HG02938 (cell line): Measurements from ENCODE around the gene CCDC88C.

Source experiments
- ATAC-seq: cut with Tn5 transposase; IDR thresholded peaks from one replicate; pipeline ENCODE4 v1.9.1; 2021; ENCODE audit warnings: mild to moderate bottlenecking, moderate library complexity; ENCODE audit not compliant: unreplicated experiment

CCDC88C gene

DNA sequence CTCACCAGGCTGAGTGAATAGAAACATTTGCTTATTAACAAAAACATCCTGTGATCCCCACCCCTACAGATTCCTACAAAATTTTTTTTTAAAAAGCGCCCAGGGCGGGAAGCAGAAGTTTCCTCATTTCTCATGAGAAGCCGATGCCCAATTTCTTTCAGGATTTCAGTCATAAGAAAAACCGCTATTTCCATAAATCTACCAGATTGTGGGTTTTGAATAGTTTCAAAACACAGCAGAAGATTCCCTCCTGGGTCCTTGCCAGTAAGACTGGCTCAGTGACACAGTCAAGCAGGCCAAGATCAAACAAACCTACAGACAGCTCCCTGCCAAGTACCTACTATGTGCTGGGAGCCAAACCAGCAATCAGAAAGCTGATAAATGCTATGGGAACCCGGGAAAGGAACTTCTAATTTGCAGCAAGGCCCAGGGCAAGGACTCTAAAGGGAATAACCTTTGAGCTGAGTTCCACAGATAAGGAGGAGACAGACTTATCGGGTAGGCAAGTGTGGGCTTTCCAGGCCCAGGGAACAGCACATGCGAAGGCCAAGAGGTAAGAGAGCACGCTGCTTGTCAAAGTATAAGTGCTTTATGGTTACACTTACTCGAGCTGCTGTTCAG is 68.7 kb downstream of the CCDC88C start:
- ATAC-seq = peak; percentile 3

DNA sequence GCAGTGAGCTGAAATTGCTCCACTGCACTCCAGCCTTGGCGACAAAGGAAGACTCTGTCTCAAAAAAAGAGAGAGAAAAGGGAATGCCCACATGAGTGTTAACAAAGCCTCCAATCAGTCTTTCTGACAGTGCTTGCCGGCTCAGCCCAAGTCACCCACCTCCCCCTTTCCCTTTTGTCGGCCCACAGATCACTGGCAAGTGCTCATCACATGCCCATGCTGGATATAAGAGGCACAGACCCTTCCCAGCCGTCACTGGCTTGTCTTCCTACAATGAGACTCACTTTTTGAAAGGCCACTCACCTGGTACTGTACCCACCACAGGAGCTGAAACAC is 70.8 kb downstream of the CCDC88C start:
- no peak for ATAC-seq

GRCh38 chr14:91344096-91344495 is 73.5 kb downstream of the CCDC88C start:
- ATAC-seq = no peak

DNA sequence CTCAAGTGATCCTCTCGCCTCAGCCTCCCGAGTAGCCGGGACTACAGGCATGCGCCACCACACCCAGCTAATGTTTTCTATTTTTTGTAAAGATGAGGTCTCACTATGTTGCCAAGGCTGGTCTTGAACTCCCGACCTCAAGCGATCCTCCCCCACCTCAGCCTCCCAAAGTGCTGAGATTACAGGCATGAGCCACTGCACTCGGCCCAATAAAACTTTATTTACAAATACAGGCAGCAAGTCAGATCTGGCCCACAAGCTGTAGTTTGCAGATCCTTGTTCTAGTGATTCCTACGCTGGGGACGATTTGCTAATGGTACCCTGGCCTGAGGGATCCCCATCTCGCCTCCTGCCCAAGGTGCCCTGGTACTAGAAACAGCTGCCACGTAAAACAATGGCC is 74.6 kb downstream of the CCDC88C start:
- ATAC-seq = no peak

DNA sequence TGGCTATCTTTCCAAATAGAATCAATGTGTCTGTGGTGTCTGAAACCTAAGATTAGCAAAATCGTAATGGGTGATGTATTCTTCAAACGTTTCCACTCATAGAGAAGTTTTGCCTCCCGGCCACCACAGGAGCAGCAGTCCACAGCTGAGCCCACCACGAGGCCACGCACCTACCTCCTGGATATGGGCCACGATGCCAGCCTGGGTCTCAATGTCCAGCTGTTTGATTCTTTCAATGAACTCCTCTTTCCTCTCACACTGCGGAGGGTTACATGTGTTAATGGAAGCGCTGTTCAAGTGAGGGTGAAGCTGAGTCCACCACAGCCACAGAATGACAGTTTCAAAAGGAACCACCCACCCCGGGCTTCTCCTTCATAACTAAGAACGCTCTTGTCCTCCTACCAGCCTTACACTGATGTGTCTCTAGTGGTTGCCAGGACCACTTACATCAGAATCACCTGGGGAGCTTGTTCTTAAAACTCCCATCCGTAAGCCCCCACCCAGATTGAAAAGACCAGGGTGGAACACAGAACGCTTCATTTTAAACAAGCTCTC is 75.3 kb downstream of the CCDC88C start:
- ATAC-seq = no peak

- no peak for ATAC-seq
Observed at GRCh38 chr14:91341751-91342154, 75.9 kb downstream of the CCDC88C start.

DNA sequence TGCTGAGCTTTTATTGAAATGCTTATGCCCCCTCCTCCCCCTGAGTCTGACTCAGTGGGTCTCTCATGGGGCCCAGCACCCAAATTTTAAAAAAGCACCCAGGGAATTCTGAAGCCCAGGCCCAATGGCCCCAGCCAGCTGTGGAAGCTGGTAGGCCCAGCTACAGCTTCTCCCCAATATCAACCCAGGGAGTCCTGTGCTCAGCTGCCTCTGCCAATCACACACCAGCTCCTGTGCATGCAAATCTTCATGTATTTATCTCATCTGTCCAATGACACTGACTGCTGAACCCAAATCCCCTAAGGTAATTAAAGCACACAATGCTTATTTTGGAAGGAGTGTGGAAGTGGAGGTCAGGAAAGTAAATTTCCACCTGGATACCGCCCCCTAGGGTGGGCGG is 76.3 kb downstream of the CCDC88C start:
- no peak for ATAC-seq

GRCh38 chr14:91339671-91340369 is 77.8 kb downstream of the CCDC88C start:
- ATAC-seq = no peak

GRCh38 chr14:91339076-91339475 is 78.5 kb downstream of the CCDC88C start:
- no peak for ATAC-seq

GRCh38 chr14:91338379-91338778 is 79.2 kb downstream of the CCDC88C start:
- no peak for ATAC-seq

DNA sequence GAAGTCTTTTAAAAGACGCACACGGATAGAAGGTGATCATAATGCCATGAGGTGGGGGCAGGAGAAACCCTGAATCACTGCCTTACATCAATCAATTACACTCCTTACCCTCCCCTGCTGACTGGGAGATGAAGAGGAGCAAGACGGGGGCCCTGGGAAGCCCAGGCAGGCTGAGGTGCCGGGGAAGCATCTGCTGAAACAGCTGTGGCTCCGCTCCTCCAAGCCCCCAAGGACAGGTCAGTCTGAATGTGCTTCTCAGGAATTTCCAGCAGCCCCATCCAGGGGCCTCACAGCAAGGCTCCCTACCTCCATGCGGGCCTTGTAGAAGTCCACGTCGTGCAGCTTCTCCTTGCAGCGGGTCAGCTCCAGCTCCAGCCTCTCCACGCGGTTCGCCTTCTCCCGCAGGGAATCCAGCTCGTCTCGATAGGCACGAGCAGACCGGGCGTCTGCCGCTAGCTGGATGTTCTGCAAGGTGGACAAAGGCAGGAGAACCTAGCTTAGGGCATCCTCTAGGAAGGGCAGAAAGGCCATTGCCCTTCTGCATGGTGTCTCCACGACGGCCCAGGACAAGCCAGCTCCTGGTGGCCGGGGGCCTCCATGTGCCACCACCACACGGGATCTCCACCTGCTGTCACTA is 79.8 kb downstream of the CCDC88C start:
- no peak for ATAC-seq

- ATAC-seq = no peak
Observed at GRCh38 chr14:91336093-91336450, 81.5 kb downstream of the CCDC88C start.

DNA sequence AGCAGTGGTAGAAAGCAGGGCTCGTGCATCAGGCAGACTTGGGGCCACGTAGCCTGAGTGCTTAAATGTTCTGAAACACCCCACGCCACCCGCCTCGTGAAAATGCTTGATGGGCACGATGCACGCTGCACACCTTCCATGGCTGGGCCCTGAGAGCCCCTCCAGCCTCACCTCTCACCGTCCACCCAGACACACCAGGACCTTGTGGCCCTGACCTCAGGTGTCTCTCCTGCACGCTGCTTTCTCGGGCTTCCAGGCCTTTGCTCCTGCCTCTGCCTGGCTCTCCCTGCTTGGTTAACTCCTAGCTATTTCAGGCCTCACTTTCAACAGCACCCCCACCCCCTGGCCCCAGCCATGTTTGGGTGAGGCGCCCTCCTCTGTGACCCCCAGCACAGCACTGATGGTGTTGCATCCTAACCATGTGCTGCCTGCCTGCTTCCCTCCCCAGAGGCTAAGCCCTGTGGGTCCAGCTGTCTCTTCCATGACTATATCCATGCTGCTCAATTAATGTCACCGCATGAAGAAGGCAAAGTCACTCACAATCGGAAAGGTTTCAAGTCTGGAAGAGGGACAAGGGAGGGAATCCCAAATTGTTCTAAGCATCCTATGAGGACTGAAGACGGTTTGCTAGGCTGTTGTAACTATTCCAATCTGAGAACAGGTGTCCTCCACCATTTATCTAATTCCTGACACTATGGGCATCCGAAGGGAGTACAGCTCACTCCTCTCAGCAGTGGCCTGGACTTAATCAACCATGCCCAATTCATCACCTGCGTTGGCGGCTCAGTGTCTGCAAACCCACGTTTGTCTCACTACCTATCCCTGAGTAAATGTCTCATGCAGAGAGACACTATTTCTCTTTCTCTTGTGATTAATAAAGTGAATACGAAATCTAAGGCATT is 82.2 kb downstream of the CCDC88C start:
- no peak for ATAC-seq

GRCh38 chr14:91333650-91334039 is 84.0 kb downstream of the CCDC88C start:
- peak; percentile 66 for ATAC-seq

DNA sequence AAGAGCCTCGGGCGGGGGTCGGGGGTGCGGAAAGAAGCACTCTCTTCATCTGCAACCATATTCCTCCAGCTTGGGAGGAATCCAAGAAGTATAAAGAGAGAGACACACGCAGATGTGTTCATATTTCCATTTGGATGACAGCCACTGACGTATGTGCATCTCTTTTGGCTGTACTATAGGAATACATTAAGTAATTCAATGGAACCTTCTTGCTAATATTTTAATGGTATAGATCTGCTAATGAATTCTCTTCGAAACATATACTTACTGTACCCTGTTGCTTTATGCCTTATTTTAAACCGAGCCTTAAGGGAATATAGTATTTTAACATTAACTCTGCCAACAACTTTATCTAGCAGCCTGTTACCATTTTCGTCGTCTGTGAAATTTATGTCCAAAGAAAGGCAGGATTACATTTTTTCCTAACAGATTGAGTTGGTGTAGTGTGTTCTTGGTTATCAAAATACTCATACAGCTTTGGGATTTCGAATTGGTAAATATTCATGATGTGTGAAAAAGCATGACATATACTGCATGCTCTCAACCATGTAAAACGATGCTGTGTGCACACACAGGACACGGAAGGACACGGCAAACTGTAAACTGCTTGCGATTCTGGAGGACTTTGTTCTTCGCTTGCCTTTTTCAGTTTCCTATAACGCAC is 84.5 kb downstream of the CCDC88C start:
- no peak for ATAC-seq

GRCh38 chr14:91332171-91332985 is 85.2 kb downstream of the CCDC88C start:
- ATAC-seq = no peak

DNA sequence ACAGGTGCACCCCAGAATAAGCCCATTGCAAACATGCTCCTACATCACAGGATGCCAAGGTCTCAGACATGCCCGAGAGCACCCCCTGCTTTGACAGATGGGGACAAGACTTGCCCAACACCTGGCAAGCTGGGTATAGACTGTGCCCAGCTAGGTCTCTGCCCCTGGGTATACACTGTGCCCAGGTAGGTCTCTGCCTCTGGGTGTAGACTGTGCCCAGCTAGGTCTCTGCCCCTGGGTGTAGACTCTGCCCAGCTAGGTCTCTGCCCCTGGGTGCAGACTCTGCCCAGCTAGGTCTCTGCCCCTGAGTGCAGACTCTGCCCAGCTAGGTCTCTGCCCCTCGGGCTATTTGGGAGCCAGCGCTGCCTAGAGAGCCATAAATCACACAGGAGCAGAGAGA is 85.9 kb downstream of the CCDC88C start:
- no peak for ATAC-seq

DNA sequence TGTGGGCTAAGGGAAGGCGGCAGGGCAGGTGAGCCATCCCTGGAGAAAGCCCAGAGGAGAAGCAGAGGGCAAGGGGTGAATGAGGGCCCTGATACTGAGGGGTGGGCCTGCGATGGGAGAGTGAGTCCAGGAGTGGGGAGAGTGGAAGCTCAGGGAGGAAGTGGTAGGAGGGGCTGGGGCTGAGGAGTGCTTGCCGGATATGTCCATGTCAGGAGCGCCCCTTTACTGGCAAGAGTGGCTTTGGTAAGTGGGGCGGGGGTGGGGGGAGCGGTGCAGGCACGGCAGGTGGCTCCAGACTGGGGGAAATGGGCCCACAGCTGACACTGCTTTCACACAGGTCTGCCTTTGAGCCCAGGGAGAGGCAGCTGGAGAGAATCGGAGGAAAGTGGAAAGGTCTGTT is 86.8 kb downstream of the CCDC88C start:
- ATAC-seq = no peak

DNA sequence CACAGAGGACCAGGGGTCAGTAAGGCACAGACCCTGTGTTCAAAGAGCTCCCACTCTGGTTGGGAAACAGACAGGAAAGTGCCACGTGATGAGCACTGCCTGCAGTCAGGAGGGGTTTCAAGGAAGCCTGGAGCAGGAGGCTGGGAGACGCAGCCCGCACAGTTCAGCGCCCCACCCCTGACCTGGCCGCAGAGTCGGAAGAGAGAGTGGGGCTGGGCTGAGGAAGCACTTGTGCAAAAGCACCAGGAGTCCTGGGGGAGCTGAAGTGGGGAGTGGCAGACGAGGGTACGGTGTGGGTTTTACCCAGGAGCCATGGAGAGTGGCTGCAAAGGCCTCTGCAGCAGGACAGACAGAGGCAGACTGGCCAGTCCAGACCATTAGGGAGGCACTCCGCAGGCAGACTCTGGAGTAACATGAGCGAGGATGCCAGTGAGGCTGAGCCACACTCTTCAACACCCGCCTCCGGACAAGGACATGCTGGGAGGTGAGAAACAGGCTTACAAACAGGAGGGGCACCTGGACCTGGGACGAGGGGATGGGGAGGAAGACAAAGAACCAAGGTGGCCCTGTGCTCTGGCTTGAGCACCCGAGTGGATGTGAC is 87.4 kb downstream of the CCDC88C start:
- no peak for ATAC-seq
